ENCODE data around the gene TBC1D12.

- TF ChIP-seq EZH2 (IDR thresholded peaks at IDR 0.05; ENCODE audit: borderline replicate concordance, low read depth, low read length, severe bottlenecking) (no peak), CTCF (IDR thresholded peaks at IDR 0.05; ENCODE audit: borderline replicate concordance, extremely low read depth, low read length, poor library complexity, severe bottlenecking) (no peak)
Measured at GRCh38 chr10:94487575-94487974, 85.2 kb downstream of the TBC1D12 start.

Measured in DND-41 (cell line).